Stimulated activated CD8-positive, alpha-beta memory T cell treated with anti-CD3 and anti-CD28 coated beads, Interleukin-7, amount 100 ng/mL, for 48 hours (primary cell): ENCODE results near the gene LBH.

Experiments used
- DNase-seq, 2 donors: peaks; one replicate each; pipeline ENCODE4 v3.0.0-alpha.2; 2020; ENCODE audit warnings: low read depth in 1 of 2; ENCODE audit errors: extremely low read depth in 1 of 2

The LBH gene

DNA sequence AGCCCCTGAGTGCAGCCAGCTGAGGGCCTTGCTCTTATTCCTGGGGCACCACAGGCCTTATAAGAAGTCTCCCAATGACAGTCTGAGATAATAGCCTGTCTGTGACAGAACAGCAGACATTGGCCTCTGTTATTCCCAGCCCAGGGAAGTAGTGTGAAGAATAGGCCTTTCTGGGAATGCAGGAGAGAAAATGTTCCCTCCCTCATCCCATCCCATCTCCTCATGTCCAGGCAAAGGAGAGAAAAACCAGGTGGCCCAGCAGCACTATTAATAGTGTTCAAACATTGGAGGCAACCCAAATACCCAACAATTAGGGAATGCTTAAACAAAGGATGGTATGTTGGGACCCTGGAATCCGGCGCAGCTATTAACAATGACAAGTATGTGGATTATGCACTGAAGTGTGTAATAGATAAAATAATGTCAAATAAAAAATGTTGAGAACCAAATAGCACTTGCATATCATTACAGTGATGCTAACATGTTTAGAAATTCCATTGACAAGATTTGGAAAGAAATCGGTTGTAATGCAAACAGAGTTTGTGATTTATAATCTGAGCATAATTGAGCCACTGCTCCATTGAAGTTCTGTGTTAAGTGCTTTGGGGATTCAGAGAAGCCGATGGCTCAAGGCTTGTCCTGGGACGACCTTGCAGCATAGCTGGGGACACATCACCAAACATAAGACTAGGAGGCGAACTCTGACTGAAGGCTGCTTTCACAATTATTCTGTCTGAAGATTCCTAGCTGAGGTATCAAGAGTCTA, 69.3 kb downstream of the LBH start:
- no peak for DNase-seq

- DNase-seq: no peak
These were observed 70.2 kb downstream of the LBH start for GRCh38 chr2:30301551-30301950.

DNA sequence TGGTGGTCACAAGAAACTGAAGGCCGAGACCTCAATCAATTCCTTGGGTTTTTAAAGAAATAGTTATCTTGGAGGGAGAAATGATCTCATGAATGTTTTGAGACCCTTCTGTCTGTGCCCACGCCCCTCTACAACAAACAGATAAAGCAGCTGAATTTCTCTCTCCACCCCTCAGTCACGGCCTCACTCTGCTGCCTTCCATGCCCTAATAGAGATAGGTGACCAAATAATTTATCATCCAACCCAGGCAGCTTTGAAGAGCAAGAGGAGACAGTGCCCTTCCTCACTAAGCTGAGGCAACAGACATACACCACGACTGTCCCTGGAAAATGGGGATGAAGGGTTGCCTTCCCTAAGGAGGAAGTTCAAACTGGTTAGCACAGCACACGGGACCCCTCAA, 71.2 kb downstream of the LBH start:
- no peak for DNase-seq

DNA sequence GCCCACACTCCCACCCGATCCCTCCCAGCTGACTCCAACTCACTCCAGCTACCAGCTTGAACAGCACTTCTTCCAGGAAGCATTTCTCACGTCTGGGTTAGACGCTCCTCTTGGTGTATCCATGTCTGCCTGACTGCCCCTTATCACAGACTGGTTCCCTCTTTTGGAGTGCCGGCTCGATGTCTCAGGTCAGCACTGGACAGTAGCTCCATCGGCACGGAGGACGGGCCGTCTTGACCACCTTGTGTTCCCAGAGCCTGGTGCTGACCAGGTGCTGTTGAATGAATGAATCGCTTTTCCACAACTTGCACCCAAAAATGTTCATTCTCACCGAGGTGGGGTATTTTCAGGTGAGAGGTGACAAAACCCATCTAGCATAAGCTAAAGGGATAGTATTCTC, 71.8 kb downstream of the LBH start:
- no peak for DNase-seq

GRCh38 chr2:30305235-30305634, 73.9 kb downstream of the LBH start:
- DNase-seq: no peak

- DNase-seq: no peak
These were observed 75.2 kb downstream of the LBH start for GRCh38 chr2:30306522-30306921.

- DNase-seq: no peak
These were observed 76.9 kb downstream of the LBH start for GRCh38 chr2:30308280-30308679.
